Hepatocyte (in vitro differentiated cells): Measurements from ENCODE around the gene KRTAP19-6. TPM values are rescaled to one million over a fixed set of nuclear protein-coding genes. Genes with fewer than 3 reads are reported as not detected.

Source experiments
- DNase-seq: peaks from one replicate; pipeline ENCODE4 v3.0.0-alpha.2; 2016; ENCODE audit warnings: low spot score
- H2AFZ ChIP-seq: fragments of 200-600 bp; sonication (generic); 2 replicates; pipeline ENCODE4 v1.6.0; 2016; ENCODE audit warnings: antibody characterized with exemption, mild to moderate bottlenecking
- H3K27ac ChIP-seq: fragments of 200-600 bp; sonication (generic); 2 replicates; pipeline ENCODE4 v1.5.1; 2016; ENCODE audit warnings: mild to moderate bottlenecking
- H3K27me3 ChIP-seq: fragments of 200-600 bp; sonication (generic); 2 replicates; pipeline ENCODE4 v1.6.1; 2016
- H3K36me3 ChIP-seq: fragments of 200-600 bp; sonication (generic); replicated peaks from 2 replicates; pipeline ENCODE4 v1.5.1; 2016; ENCODE audit warnings: low read depth; ENCODE audit not compliant: insufficient read depth
- H3K4me1 ChIP-seq: fragments of 200-600 bp; sonication (generic); 2 replicates; pipeline ENCODE4 v1.5.1; 2016; ENCODE audit warnings: mild to moderate bottlenecking, moderate library complexity; ENCODE audit not compliant: insufficient read depth
- H3K4me2 ChIP-seq: fragments of 200-600 bp; sonication (generic); 2 replicates; pipeline ENCODE4 v1.6.0; 2016
- H3K4me3 ChIP-seq: fragments of 200-600 bp; sonication (generic); 2 replicates; pipeline ENCODE4 v1.5.1; 2016; ENCODE audit warnings: mild to moderate bottlenecking
- H3K79me2 ChIP-seq: fragments of 200-600 bp; sonication (generic); 2 replicates; pipeline ENCODE4 v1.6.0; 2017; ENCODE audit warnings: mild to moderate bottlenecking
- H3K9me2 ChIP-seq: fragments of 200-600 bp; sonication (generic); replicated peaks from 2 replicates; pipeline ENCODE4 v1.6.0; 2017; ENCODE audit warnings: mild to moderate bottlenecking; ENCODE audit not compliant: insufficient read depth
- H3K9me3 ChIP-seq: fragments of 200-600 bp; sonication (generic); 2 replicates; pipeline ENCODE4 v1.5.1; 2016; ENCODE audit warnings: low read depth, mild to moderate bottlenecking
- H4K20me1 ChIP-seq: fragments of 200-600 bp; sonication (generic); 2 replicates; pipeline ENCODE4 v1.6.0; 2016; ENCODE audit warnings: mild to moderate bottlenecking; ENCODE audit not compliant: insufficient read depth, poor library complexity, severe bottlenecking
- EZH2 ChIP-seq: fragments of 200-600 bp; sonication (generic); IDR thresholded peaks from 2 replicates; pipeline ENCODE4 v1.6.1; 2016; ENCODE audit warnings: antibody characterized with exemption, mild to moderate bottlenecking, borderline replicate concordance
- EZH2phosphoT487 ChIP-seq: fragments of 200-600 bp; sonication (generic); IDR thresholded peaks from one replicate; pipeline ENCODE4 v1.6.1; 2018; ENCODE audit warnings: antibody characterized with exemption, mild to moderate bottlenecking, low read depth, moderate library complexity; ENCODE audit not compliant: unreplicated experiment, severe bottlenecking
- WGBS: methylation state at CpG from one replicate; pipeline ENCODE4 v1.1.6; 2016; ENCODE audit warnings: low lambda C conversion rate; ENCODE audit errors: missing lambda C conversion rate; 5-methylcytosine and 5-hydroxymethylcytosine counted together
- polyA plus RNA-seq: library from polyadenylated mRNA; unstranded; fragments of >200 nt; fragmentation: Nextera tagmentation; extraction: Ambion mirVana; gene quantifications from 2 replicates; pipeline ENCODE4 v1.2.1, GENCODE V29; 2016
- total RNA-seq: library from RNA; depleted of rRNA; stranded (reverse); fragments of >200 nt; gene quantifications from 2 replicates; pipeline ENCODE4 v1.2.3, GENCODE V29; 2014
- TF ChIP-seq, protein P1 (sequence below): fragments of 200-600 bp; sonication (generic); IDR thresholded peaks from 2 replicates; pipeline ENCODE4 v1.5.1; 2016; ENCODE audit warnings: antibody characterized with exemption, mild to moderate bottlenecking; ENCODE audit not compliant: poor library complexity

Gene KRTAP19-6
- total RNA-seq, result not detected in 2 replicates
- not detected in 2 replicates for polyA plus RNA-seq

GRCh38 chr21:30541764-30542163 is at the start of gene KRTAP19-6:
TSS of gene KRTAP19-6 (minus strand) at chr21:30541864. CDS start at chr21:30541833, 31 bp downstream.
- Histone ChIP-seq H3K4me1 (no peaks in the 10 kb centered on the region), H3K9me2 (no peaks in the 10 kb centered on the region), H3K27me3 (no peaks in the 10 kb centered on the region), H2AFZ (no peak within 1 kb of the TSS), H3K9me3 (no peaks in the 10 kb centered on the region), H3K36me3 (no peaks in the 10 kb centered on the region), H3K4me2 (no peak within 1 kb of the TSS), H3K79me2 (no peaks in the 10 kb centered on the region), H3K4me3 (no peak within 1 kb of the TSS), H4K20me1 (no peaks in the 10 kb centered on the region), H3K27ac (no peak within 1 kb of the TSS)
- no peak for TF ChIP-seq EZH2phosphoT487
- TF ChIP-seq, protein P1, sequence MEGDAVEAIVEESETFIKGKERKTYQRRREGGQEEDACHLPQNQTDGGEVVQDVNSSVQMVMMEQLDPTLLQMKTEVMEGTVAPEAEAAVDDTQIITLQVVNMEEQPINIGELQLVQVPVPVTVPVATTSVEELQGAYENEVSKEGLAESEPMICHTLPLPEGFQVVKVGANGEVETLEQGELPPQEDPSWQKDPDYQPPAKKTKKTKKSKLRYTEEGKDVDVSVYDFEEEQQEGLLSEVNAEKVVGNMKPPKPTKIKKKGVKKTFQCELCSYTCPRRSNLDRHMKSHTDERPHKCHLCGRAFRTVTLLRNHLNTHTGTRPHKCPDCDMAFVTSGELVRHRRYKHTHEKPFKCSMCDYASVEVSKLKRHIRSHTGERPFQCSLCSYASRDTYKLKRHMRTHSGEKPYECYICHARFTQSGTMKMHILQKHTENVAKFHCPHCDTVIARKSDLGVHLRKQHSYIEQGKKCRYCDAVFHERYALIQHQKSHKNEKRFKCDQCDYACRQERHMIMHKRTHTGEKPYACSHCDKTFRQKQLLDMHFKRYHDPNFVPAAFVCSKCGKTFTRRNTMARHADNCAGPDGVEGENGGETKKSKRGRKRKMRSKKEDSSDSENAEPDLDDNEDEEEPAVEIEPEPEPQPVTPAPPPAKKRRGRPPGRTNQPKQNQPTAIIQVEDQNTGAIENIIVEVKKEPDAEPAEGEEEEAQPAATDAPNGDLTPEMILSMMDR, result no peak
- no peak for TF ChIP-seq EZH2
- no peak for DNase-seq
- WGBS, result 73% methylated on average over 1 of the region's 1 CpG

DNA sequence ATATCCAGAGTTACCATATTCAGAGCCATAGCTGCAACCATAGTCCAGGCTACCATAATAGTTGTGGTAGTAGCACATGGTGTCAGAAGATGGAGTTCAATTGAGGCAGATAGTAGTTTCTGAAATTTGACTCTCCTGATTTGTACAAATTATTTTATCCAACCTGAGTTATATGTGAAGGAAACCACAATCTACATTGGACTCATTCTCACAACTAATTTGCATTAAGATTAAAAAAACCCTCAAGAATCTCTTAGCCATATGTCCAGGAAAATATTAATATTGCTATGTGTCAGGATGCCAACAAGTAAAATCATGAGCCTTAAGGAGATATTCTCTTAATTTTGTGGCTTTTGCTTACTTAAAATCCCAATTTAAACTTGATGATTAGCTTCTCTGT is 48.6 kb upstream of the KRTAP19-6 start, which contains the start of gene KRTAP22-2:
Gene KRTAP22-2, minus strand, starts transcription at position 101 of the 400 bp plus-strand sequence.
- H3K4me1 ChIP-seq, result no peaks in the 10 kb centered on the region
- no peak within 1 kb of the TSS for H3K4me3 ChIP-seq
- no peak within 1 kb of the TSS for H3K27ac ChIP-seq
- H3K9me2 ChIP-seq, result no peaks in the 10 kb centered on the region
- TF ChIP-seq EZH2phosphoT487, result no peak
- no peak for TF ChIP-seq EZH2
- TF ChIP-seq, protein P1, result no peak
- H3K36me3 ChIP-seq, result no peaks in the 10 kb centered on the region
- H3K79me2 ChIP-seq, result no peaks in the 10 kb centered on the region
- no peak within 1 kb of the TSS for H2AFZ ChIP-seq
- DNase-seq, result no peak
- H4K20me1 ChIP-seq, result no peaks in the 10 kb centered on the region
- no peaks in the 10 kb centered on the region for H3K27me3 ChIP-seq
- H3K9me3 ChIP-seq, result no peaks in the 10 kb centered on the region
- H3K4me2 ChIP-seq, result no peak within 1 kb of the TSS

DNA sequence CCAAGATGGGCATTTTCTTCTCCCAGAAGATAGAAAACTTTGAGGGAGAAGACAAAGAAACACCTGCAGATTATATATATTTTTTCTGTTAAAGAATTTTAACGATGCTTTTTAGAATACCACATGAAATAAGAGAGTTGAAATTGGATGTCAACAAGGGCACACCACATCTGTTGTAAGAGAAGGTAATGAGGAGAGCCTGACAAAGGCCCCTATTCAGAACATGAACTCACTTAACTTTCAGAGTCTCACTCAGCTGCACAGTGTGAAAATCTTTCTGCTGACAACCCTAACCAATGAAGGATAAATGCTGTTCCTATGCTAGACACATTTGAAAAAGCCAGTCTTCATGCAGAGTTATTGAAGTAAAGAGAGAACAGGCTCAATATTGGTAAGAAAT is 41.2 kb upstream of the KRTAP19-6 start:
- Histone ChIP-seq H3K27ac (no peak overlapping the region), H3K4me1 (no peaks in the 10 kb centered on the region), H3K4me3 (no peak overlapping the region), H3K79me2 (no peaks in the 10 kb centered on the region), H3K9me2 (no peaks in the 10 kb centered on the region), H2AFZ (no peak overlapping the region), H4K20me1 (no peaks in the 10 kb centered on the region), H3K36me3 (no peaks in the 10 kb centered on the region), H3K4me2 (no peak overlapping the region), H3K9me3 (no peaks in the 10 kb centered on the region), H3K27me3 (no peaks in the 10 kb centered on the region)
- WGBS, result 74% methylated on average over 1 of the region's 1 CpG
- TF ChIP-seq EZH2phosphoT487, result no peak
- TF ChIP-seq, protein P1, result no peak
- no peak for TF ChIP-seq EZH2
- no peak for DNase-seq

DNA sequence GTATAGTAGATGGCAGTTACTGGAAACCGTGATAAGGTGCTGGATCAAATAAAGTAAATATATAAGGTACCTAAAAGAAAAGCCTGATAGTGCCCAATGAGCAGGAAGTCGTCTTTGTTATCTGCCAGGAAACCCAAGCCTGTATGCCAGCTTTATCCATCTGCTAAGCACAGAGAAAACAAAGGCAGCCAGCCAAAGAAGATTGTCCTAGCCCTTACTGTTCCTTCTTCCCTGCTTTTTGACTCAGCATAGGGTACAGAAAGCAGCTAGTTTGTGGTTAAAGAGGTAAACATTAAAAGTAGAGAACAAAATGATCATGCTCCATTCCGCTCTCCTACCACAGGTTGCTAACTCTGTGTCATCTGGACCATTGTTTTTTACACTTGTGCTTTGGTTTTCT is 38.5 kb upstream of the KRTAP19-6 start:
- WGBS, result 67% methylated on average over 3 of the region's 3 CpGs
- Histone ChIP-seq H3K9me2 (no peaks in the 10 kb centered on the region), H3K4me3 (no peak overlapping the region), H4K20me1 (no peaks in the 10 kb centered on the region), H3K9me3 (no peaks in the 10 kb centered on the region), H3K27ac (no peak overlapping the region), H3K4me1 (no peaks in the 10 kb centered on the region), H2AFZ (no peak overlapping the region), H3K27me3 (no peaks in the 10 kb centered on the region), H3K79me2 (no peaks in the 10 kb centered on the region), H3K4me2 (no peak overlapping the region), H3K36me3 (no peaks in the 10 kb centered on the region)
- DNase-seq, result no peak
- TF ChIP-seq EZH2phosphoT487, result no peak
- TF ChIP-seq, protein P1, result no peak
- no peak for TF ChIP-seq EZH2
